HG03108 (cell line): ENCODE results near the gene COBL.

Source experiments
- ATAC-seq: cut with Tn5 transposase; IDR thresholded peaks from one replicate; pipeline ENCODE4 v1.9.1; 2021; ENCODE audit warnings: moderate library complexity; ENCODE audit not compliant: unreplicated experiment

The COBL gene

GRCh38 chr7:51235593-51236313 is 80.9 kb downstream of the COBL start:
- no peak for ATAC-seq

GRCh38 chr7:51234609-51235308 is 81.8 kb downstream of the COBL start:
- ATAC-seq: no peak

GRCh38 chr7:51234139-51234538 is 82.5 kb downstream of the COBL start:
- ATAC-seq: no peak

GRCh38 chr7:51233374-51233773 is 83.2 kb downstream of the COBL start:
- ATAC-seq: no peak

GRCh38 chr7:51230723-51231122 is 85.9 kb downstream of the COBL start:
- no peak for ATAC-seq

GRCh38 chr7:51230324-51230625 is 86.3 kb downstream of the COBL start:
- ATAC-seq: no peak

- no peak for ATAC-seq
Measured at GRCh38 chr7:51229620-51230323, 86.8 kb downstream of the COBL start.

GRCh38 chr7:51229106-51229537 is 87.5 kb downstream of the COBL start:
- no peak for ATAC-seq

GRCh38 chr7:51228386-51228958 is 88.1 kb downstream of the COBL start:
- no peak for ATAC-seq

GRCh38 chr7:51227861-51228260 is 88.7 kb downstream of the COBL start:
- ATAC-seq: no peak

- no peak for ATAC-seq
Measured at GRCh38 chr7:51226916-51227535, 89.6 kb downstream of the COBL start.

GRCh38 chr7:51226063-51226755 is 90.4 kb downstream of the COBL start:
- ATAC-seq: no peak

GRCh38 chr7:51224811-51225595 is 91.6 kb downstream of the COBL start:
- no peak for ATAC-seq

GRCh38 chr7:51223505-51223904 is 93.1 kb downstream of the COBL start:
- ATAC-seq: no peak

GRCh38 chr7:51222916-51223315 is 93.7 kb downstream of the COBL start:
- no peak for ATAC-seq

GRCh38 chr7:51220226-51220625 is 96.4 kb downstream of the COBL start:
- ATAC-seq: no peak

- ATAC-seq: no peak
Measured at GRCh38 chr7:51219261-51219988, 97.2 kb downstream of the COBL start.

GRCh38 chr7:51217804-51218203 is 98.8 kb downstream of the COBL start:
- no peak for ATAC-seq

- no peak for ATAC-seq
Measured at GRCh38 chr7:51214098-51214497, 102.5 kb downstream of the COBL start.
